Testis (tissue), 3 donors: Measurements from ENCODE around the gene IFI44L. TPM values are rescaled to one million over a fixed set of nuclear protein-coding genes. Genes with fewer than 3 reads are reported as not detected.

ENCODE experiments used
- DNase-seq: peaks from one replicate; pipeline ENCODE4 v3.0.0-alpha.2; 2019
- H3K27ac ChIP-seq, 2 donors: fragments of 200-600 bp; sonication (generic); one replicate each; pipeline ENCODE4 v1.5.1; 2019
- H3K27me3 ChIP-seq: fragments of 200-600 bp; sonication (generic); one replicate; pipeline ENCODE4 v1.5.1; 2019
- H3K36me3 ChIP-seq: fragments of 200-600 bp; sonication (generic); one replicate; pipeline ENCODE4 v1.5.1; 2017; ENCODE audit warnings: low read depth; ENCODE audit errors: missing control alignments
- H3K4me1 ChIP-seq: fragments of 200-600 bp; sonication (generic); one replicate; pipeline ENCODE4 v1.5.1; 2019
- H3K4me3 ChIP-seq, 2 donors: fragments of 200-600 bp; sonication (generic); one replicate each; pipeline ENCODE4 v1.5.1; 2017 to 2019
- H3K9me3 ChIP-seq: fragments of 200-600 bp; sonication (generic); one replicate; pipeline ENCODE4 v1.5.1; 2017
- POLR2A ChIP-seq: fragments of 450-650 bp; IDR thresholded peaks from one replicate; pipeline ENCODE4 v1.6.1; 2017; ENCODE audit warnings: antibody characterized with exemption, mild to moderate bottlenecking, moderate library complexity
- WGBS, 2 donors: methylation state at CpG; one replicate each; pipeline ENCODE4 v1.1.5; 2018; 5-methylcytosine and 5-hydroxymethylcytosine counted together
- intact Hi-C: fragments of 100-400 bp; cut with DNase I; formaldehyde crosslinking; loops from one replicate; pipeline ENCODE4 v1.15.1; 2023; ENCODE audit warnings: low total_unique reads
- polyA plus RNA-seq: library from polyadenylated mRNA; stranded (reverse); fragments of 350-450 nt; fragmentation: Illumina TruSeq; extraction: RNeasy Lipid Tissue Mini Kit (QIAGEN cat#74804); gene quantifications from one replicate; pipeline ENCODE4 v1.2.3, GENCODE V29; 2014; ENCODE audit warnings: low read depth, low replicate concordance; ENCODE audit not compliant: insufficient read depth
- total RNA-seq, 2 donors: library from RNA; depleted of rRNA; stranded (reverse); fragments of >200 nt; gene quantifications; one replicate each; pipeline ENCODE4 v1.2.3, GENCODE V29; 2016
- TF ChIP-seq, protein P1 (sequence below), 3 experiments: fragments of 450-650 bp in 2 of 3; fragments of 200-600 bp in 1 of 3; sonication (generic) in 1 of 3; IDR thresholded peaks; one replicate each; pipeline ENCODE4 v1.5.1; 2016 to 2019; ENCODE audit warnings: antibody characterized with exemption in 3 of 3, mild to moderate bottlenecking in 2 of 3, moderate library complexity in 1 of 3

Gene IFI44L
- total and polyA plus RNA-seq, 3 donors from 2014 or later: 5.3 to 15.8 (median 12.0) TPM

GRCh38 chr1:78645723-78646122 is 25.5 kb downstream of the IFI44L start:
- DNase-seq: no peak
- Histone ChIP-seq H3K27ac (no peak overlapping the region), H3K27me3 (no peaks in the 10 kb centered on the region), H3K4me1 (no peaks in the 10 kb centered on the region), H3K4me3 (no peak overlapping the region), H3K36me3 (no peaks in the 10 kb centered on the region), H3K9me3 (no peaks in the 10 kb centered on the region)
- TF ChIP-seq POLR2A: no peak
- TF ChIP-seq, protein P1, sequence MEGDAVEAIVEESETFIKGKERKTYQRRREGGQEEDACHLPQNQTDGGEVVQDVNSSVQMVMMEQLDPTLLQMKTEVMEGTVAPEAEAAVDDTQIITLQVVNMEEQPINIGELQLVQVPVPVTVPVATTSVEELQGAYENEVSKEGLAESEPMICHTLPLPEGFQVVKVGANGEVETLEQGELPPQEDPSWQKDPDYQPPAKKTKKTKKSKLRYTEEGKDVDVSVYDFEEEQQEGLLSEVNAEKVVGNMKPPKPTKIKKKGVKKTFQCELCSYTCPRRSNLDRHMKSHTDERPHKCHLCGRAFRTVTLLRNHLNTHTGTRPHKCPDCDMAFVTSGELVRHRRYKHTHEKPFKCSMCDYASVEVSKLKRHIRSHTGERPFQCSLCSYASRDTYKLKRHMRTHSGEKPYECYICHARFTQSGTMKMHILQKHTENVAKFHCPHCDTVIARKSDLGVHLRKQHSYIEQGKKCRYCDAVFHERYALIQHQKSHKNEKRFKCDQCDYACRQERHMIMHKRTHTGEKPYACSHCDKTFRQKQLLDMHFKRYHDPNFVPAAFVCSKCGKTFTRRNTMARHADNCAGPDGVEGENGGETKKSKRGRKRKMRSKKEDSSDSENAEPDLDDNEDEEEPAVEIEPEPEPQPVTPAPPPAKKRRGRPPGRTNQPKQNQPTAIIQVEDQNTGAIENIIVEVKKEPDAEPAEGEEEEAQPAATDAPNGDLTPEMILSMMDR (IDR thresholded peaks at IDR 0.05): no peak
- 76% methylated on average over 1 of the region's 1 CpG for WGBS, 2 donors
- intact Hi-C loops: no loop called here

DNA sequence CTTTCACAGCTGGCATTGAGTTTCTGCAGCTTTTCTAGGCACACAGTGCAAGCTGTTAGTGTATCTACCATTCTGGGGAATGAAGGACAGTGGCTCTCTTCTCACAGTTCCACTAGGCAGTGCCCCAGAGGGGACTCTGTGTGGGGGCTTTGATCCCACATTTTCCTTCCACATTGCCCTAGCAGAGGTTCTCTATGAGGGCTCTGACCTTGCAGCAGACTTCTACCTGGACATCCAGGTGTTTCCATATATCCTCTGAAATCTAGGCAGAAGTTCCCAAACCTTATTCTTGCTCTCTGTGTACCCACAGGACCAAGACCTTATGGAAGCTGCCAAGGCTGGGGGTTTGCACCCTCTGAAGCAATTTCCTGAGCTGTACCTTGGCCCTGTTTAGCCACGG is 27.0 kb downstream of the IFI44L start:
- Histone ChIP-seq H3K4me3 (no peak overlapping the region), H3K36me3 (no peaks in the 10 kb centered on the region), H3K27ac (no peak overlapping the region), H3K4me1 (no peaks in the 10 kb centered on the region), H3K9me3 (no peaks in the 10 kb centered on the region), H3K27me3 (no peaks in the 10 kb centered on the region)
- no peak for DNase-seq
- intact Hi-C loops: no loop called here
- 92 to 100% methylated on average over 1 of the region's 1 CpG for WGBS, 2 donors
- TF ChIP-seq, protein P1 (IDR thresholded peaks at IDR 0.05): no peak
- TF ChIP-seq POLR2A: no peak

DNA sequence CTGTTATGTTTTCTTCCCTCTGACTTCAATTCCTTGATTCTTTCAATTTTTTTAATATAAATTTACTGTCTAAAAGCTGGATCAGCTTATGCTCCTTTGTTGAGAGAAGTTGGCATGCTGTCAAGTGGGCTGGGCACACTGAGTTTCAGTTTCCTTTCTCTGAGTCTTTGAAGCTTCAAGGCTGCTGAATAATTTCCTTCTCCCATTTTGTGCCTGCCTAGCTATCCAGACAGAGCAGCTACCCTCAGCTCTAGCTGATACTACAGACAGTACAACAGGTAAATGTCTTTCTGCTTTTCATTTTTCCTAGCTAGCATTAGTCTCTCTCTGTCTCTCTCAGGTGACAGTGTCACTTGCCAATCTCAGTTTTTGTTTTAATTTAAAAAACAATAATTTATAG is 29.4 kb downstream of the IFI44L start, which contains the start of gene IFI44:
Gene IFI44, plus strand, starts transcription at position 204 of the 400 bp plus-strand sequence. CDS start 365 bp downstream, outside the sequence.
- intact Hi-C loops: no loop called here

DNA sequence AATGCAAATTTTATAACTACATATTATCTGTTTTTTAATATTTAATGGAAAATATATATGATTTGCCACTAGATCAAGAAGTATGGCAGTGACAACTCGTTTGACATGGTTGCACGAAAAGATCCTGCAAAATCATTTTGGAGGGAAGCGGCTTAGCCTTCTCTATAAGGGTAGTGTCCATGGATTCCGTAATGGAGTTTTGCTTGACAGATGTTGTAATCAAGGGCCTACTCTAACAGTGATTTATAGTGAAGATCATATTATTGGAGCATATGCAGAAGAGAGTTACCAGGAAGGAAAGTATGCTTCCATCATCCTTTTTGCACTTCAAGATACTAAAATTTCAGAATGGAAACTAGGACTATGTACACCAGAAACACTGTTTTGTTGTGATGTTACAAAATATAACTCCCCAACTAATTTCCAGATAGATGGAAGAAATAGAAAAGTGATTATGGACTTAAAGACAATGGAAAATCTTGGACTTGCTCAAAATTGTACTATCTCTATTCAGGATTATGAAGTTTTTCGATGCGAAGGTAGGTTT is 29.9 kb downstream of the IFI44L start:
- Histone ChIP-seq H3K9me3 (no peaks in the 10 kb centered on the region), H3K4me3 (peak overlapping the region; percentile 8 to 44), H3K27me3 (no peaks in the 10 kb centered on the region), H3K36me3 (no peaks in the 10 kb centered on the region), H3K27ac (peak overlapping the region in 1 of 2 donors; percentile 81), H3K4me1 (peaks cover 3% of the 10 kb centered on the region)
- intact Hi-C loops: no loop called here
- WGBS, 2 donors: 52 to 58% methylated on average over 6 of the region's 6 CpGs
- DNase-seq: no peak
- no peak for TF ChIP-seq POLR2A
- TF ChIP-seq, protein P1 (IDR thresholded peaks at IDR 0.05): no peak

More for the DNA sequence above, 29.4 kb downstream of the IFI44L start, which contains the start of gene IFI44:
- TF ChIP-seq POLR2A: no peak
- TF ChIP-seq, protein P1 (IDR thresholded peaks at IDR 0.05): no peak
- Histone ChIP-seq H3K27me3 (no peaks in the 10 kb centered on the region), H3K27ac (peak within 1 kb of the TSS in 1 of 2 donors; percentile 81), H3K4me1 (peaks cover 3% of the 10 kb centered on the region), H3K4me3 (peak within 1 kb of the TSS; percentile 8 to 44), H3K36me3 (no peaks in the 10 kb centered on the region), H3K9me3 (no peaks in the 10 kb centered on the region)
- DNase-seq: peak; percentile 91

DNA sequence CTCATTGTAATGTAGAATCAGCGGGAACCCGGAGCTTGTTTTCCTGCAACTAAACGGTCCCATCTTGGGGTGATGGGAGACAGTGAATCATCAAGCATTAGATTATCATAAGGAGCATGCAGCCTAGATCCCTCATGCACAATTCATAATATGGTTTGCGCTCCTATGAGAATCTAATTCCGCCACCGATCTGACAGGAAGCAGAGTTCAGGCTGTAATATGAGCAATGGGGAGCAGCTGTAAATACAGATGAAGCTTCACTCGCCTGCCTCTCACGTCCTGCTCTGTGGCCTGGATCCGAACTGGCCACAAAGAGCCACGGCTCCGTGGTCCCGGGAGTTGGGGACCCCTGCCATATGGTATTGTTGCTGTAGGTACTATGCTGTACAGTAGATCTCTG is 31.0 kb downstream of the IFI44L start:
- H3K4me1 ChIP-seq: peaks cover 3% of the 10 kb centered on the region
- TF ChIP-seq POLR2A: no peak
- TF ChIP-seq, protein P1 (IDR thresholded peaks at IDR 0.05): no peak
- WGBS, 2 donors: 57 to 58% methylated on average over 11 to 12 of the region's 12 CpGs
- intact Hi-C loops: no loop called here
- no peaks in the 10 kb centered on the region for H3K9me3 ChIP-seq
- no peak for DNase-seq
- no peaks in the 10 kb centered on the region for H3K36me3 ChIP-seq
- peak overlapping the region; percentile 8 to 44 for H3K4me3 ChIP-seq
- no peak overlapping the region for H3K27ac ChIP-seq
- H3K27me3 ChIP-seq: no peaks in the 10 kb centered on the region
